NCI-H345 treated with DMSO at 0.1 percent for 48 hours (cell line): ENCODE measurements around the gene AGBL1.
"Not testable (repeated sequence)": the region's sequence is repeated elsewhere in the genome, so short reads cannot be mapped to it uniquely, and the experiment has no call there.

Experiments used
- DNase-seq: peaks from one replicate; lab custom pipeline; 2025; ENCODE audit not compliant: unreplicated experiment; lab: John Stamatoyannopoulos, UW

Gene AGBL1

GRCh38 chr15:87032295-87032694 lies 952.6 kb downstream of the AGBL1 start:
- DNase-seq: no peak

GRCh38 chr15:87033056-87033455 lies 953.4 kb downstream of the AGBL1 start:
- DNase-seq: no peak

GRCh38 chr15:87034886-87035285 lies 955.2 kb downstream of the AGBL1 start:
- no peak for DNase-seq

- DNase-seq: no peak
Observed at GRCh38 chr15:87038404-87038803, 958.7 kb downstream of the AGBL1 start.

- not testable (repeated sequence) for DNase-seq
Observed at GRCh38 chr15:87042619-87043018, 962.9 kb downstream of the AGBL1 start.

GRCh38 chr15:87045746-87046145 lies 966.1 kb downstream of the AGBL1 start:
- DNase-seq: no peak

GRCh38 chr15:87047203-87047965 lies 967.7 kb downstream of the AGBL1 start:
- DNase-seq: no peak
